Suppressor macrophage treated with lipopolysaccharide for 1 hour (primary cell): ENCODE results near the gene FGF11.

Experiments
- DNase-seq, 3 donors: peaks; one replicate each; pipeline ENCODE4 v3.0.0-alpha.2; 2020 to 2022

The FGF11 gene

DNA sequence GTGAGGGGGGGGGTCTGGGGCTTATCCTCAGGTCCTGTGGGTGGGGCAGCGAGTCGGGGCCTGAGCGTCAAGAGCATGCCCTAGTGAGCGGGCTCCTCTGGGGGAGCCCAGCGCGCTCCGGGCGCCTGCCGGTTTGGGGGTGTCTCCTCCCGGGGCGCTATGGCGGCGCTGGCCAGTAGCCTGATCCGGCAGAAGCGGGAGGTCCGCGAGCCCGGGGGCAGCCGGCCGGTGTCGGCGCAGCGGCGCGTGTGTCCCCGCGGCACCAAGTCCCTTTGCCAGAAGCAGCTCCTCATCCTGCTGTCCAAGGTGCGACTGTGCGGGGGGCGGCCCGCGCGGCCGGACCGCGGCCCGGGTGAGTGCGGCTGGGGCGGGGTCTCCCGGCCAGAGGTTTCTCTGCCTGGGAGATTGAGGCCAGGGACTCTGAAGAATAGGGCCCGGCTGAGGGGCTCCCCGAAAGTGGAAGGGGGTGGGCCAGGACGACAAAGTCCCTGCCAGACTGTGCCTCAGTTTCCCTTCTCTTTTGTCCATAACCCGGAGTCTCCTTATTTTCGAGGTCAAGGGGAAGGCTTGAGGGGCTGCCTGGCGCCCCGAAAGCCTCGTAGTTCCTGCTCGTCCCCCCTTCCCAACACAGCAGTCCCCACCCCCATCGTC is at the start of gene FGF11:
FGF11 (plus strand) TSS at position 51 of the 651 bp plus-strand sequence; CDS start at position 160, 109 bp downstream.
- no peak for DNase-seq

DNA sequence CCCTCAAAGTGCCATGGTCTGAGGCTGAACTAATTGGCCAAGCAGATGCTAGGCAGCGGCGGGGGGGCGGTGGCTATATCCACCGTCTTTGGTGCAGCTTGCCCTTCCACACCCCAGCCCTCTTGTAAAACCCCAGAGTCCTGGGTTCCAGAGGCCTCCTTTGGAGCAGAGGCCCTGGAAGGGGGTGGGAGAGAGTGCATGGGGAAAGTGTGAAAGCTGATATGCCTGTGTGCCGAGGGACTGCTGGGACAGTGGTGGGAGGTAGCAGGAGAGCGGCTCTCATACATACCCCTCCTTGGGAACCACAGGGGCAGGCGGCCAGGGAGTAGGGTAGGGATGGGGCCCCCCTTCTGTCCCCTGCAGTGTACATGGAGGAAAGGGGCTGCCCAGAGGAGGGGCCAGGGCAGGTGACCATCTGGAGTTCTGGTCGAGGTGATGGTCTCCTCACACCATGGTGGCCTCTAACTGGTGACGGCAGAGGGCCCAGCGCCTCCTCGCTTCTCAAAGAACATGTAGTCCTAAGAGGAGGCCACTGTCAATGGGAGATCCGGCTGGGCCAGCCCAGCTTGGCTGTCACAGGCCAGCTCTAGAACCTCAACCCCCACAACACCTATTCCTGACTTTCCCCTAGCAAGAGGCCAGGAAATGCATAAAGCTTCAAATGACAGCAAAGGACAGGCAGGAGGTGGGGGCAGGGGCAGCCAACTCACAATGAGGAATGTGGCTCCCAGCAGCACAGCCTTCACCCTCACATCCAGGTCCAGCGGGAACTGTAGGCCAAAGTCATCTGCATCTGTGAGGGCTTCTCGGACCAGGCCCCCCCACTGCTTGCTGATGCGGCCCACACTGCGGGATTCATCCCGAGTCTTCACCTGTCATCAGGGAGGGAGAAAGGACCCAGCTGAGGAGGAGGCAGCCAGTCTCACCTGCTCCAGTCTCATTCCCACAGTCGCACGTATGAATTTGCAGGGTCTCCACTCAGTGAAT is 49.1 kb upstream of the FGF11 start:
- DNase-seq = no peak

- DNase-seq = no peak
Observed at GRCh38 chr17:7391307-7391706, 48.0 kb upstream of the FGF11 start.

DNA sequence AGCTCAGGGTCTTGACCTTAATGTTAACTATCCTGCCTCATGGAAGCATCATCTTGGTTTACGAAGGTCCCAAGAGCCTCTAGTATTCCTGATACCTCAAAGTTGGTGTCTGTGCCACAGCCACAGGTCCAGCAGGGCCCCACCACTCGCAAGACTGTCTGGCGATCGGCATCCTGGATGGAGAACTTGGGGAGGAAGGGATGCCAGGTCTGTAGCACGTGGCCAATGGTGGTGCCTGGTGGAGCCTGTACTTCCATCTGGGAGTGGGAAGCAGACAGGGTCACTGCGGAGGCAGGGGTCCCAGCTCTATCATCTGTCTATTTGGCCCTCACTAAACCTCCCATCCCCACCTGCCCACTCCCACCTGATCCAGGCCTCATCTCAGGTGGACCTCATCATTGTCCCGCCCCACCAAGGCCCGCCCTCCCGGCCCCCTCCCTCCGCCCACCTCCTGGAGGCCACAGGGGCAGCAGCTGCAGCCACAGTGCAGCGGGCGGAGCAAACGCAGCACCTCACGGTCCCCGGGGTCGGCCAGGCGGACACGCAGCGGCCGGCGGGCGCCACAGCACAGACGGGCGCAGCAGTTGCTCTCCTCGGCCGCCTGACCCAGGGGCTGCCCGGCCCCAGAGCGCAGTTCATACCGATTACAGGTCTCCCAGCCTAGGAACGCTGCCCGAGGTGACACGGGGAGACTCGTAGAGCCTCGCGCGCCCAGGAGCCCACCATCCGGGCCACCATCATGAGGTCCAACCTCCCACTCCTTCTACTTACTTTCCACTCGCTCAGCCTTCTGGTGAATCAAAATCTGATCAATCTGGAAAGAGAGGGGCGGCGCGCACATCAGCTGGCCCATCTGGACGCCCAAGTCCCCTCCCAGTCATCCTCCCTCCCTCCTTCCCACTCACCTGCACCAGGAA is 46.4 kb upstream of the FGF11 start:
- no peak for DNase-seq

DNA sequence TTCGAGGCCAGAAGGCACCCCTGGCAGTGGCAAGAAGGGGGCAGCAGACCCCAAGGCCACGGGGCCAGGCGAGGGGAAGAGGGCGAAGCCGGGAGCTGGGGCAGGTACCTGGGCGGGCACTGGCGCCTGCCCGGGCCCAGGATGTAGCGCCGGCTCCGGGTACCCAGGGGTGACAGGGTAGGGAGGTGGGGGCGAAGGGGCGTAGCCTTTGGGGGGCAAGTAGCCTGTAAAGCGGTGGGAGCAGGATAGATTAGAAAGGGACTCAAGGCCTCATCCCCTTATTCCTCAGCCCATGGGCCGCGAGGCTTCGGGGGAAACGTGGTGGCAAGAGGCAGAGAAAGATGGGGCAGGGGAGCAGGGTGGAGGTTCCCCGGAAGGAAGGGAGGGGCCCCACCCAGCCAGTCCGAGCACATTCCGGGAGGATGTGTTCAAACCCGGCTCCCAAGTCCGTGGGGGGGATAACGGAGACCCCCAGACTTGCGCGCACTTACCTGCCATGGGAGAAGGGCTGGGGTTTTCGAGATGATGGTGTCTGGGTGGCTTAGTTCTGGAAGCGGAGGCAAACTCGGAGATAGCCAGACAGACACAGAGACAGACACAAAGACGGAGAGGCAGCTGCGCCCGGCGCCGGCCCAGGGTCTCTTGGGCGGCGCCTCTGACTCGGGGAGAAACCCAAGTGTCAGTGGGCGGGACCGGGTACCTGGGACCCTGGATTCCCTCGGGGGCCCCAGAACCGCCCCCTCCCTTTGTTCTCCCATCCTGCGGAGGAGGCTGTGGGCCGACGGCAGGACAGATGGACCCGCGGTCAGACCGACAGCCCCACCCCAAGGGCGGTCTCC is 45.5 kb upstream of the FGF11 start:
- DNase-seq = peak in 2 of 3 donors; percentile 22 to 33

- DNase-seq = peak; percentile 83 to 94 (median 88)
Observed at GRCh38 chr17:7394452-7395191, 44.7 kb upstream of the FGF11 start, which contains the start of gene PLSCR3. TSS of gene PLSCR3 (minus strand) at chr17:7394525. CDS start at chr17:7394110, 415 bp downstream.

DNA sequence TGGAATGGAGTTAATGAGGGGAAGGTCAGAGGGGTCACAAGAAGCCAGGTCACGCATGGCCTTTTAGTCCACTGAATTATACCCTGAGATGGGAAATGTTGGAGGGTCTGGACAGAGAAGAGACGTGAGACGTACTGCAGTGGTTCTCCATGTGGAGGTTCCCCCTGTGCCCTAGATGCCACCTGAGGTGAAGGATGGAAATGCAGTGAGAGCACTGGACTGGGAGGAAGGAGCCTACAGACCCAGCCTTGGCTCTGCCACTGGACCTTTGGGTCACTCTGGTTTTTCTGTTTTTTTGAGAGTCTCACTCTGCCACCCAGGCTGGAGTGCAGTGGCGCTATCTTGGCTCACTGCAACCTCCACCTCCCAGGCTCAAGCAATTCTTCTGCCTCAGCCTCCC is 43.2 kb upstream of the FGF11 start:
- no peak for DNase-seq

GRCh38 chr17:7398612-7399011 is 40.7 kb upstream of the FGF11 start:
- no peak for DNase-seq

DNA sequence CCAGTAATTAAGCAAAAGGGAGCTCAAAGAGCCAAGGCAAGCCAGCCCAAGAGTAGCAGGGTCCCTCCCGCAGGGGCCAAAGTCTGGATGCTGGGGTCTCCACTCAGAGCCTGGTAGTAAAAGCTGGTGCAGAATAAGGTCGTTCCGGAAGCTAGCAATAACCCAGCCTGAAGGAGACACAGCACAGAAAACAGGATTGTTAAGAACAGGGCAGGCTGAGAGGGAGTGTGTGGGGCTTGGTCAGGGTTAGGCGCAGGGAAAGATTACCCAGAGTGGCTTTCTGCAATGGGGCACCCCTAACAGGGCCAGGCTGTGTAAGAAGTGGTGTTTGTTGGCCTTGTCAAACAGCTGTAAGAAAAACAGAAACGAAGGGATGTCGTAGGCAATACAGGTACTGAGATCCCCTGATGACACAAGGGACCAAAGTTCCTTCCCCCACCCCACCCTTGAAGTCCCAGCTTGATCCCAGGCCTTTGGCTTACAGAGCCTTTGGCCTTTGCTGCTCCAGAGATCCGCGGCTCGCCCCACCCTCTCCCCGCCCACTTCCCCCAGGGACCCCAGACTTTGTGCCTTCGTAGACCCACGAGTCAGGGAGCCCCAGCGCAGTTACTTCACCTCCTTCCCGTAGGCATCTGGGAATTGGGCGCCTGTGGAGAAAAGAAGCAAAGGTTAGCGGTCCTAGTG is 36.1 kb upstream of the FGF11 start:
- DNase-seq = no peak

DNA sequence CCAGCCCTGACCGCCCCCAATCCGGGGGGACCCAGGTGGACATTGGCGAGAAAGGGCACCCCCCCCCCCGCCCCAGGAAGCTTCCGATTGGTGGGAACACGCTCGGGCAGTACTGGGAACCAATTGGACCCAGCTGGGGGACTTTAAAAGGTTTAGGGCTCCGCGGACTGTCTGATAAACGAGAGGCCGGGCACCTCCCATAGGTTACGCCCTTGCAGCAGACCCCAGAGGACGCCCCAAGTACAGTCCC is 35.7 kb upstream of the FGF11 start:
- DNase-seq = no peak

DNA sequence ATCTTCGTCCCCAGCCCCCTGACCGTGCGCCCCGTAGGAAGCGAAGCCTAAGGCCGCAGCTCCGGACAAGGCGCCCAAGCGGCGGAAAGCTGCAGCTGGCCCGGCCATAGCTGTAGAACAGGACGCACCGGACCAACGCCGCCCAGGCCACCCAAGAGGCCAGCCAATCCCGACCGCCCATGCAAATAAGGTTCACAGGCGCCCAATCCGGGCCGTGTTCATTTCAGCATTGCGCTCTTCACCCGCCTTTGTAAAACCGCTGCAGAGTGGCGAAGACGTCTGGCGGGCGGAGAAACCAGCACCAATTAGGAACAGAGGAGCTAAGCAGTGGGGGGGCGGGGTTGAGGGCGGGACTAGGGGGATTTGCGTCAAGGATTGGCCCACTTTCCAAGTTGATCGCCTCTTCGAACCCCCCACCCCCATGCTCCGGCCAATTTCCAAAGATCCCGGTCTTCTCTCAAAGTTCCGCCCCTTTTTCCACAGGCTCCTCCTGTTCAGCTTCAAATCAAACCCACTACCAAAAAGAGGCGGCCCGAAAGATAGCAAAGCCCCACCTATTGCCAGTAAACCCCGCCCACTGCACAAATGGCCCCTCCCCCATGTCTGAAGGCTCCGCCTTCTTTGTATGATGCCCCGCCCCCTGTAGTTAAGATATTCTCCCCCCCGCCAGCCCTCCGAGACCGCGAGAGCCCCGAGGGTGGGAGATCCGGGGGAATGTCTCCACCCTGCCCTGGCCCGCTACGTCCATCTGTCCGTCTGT is 35.2 kb upstream of the FGF11 start, which contains the start of gene TMEM256:
TMEM256 (minus strand) TSS at position 121 of the 760 bp plus-strand sequence; CDS start at position 108, 13 bp downstream.
- peak; percentile 99 to 100 (median 99) for DNase-seq

- DNase-seq = peak; percentile 26 to 66 (median 55)
Observed at GRCh38 chr17:7404737-7405349, 34.5 kb upstream of the FGF11 start.

DNA sequence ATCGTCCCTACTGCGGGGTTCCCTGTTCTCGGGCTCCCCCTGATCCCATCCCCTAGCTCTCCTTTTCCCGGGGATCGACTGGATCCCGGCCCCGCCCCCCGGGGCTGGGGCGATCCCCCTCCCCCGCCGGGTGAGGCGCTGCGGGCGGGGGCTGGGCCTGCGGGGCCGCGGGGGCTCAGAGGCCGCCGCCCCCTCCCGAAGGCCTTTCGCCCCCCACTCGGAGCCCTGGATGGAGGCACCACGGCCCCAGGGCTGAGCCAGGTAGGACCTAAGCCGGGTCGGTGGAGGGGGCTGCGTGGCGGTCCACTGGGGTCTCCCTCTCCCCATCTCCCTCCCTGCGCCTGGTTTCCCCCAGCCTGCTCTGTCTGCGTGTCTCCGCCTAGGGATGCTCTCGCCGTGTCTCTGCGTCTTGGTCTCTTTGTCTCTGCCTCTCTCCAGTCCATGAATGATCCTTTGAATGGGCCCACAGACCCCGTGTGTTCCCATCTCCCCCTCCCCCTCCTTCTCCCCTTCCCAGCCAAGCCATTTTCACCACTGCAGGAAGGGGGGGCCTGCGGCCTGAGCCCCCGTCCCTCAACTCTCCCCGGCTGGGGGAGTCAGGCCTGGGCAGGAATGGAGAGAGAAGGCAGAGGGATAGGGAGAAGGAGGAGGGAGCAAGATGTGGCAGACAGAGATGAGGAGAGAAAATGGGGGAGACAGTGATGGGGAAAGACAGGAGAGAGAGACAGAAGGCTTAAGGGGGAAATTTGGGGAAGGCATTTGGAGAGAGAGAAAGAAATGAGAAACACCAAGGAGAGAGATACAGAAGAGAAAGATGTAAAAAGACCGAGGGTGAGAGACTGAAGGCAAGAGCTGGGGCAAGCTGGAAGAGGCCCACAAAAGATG is 33.7 kb upstream of the FGF11 start:
- no peak for DNase-seq

DNA sequence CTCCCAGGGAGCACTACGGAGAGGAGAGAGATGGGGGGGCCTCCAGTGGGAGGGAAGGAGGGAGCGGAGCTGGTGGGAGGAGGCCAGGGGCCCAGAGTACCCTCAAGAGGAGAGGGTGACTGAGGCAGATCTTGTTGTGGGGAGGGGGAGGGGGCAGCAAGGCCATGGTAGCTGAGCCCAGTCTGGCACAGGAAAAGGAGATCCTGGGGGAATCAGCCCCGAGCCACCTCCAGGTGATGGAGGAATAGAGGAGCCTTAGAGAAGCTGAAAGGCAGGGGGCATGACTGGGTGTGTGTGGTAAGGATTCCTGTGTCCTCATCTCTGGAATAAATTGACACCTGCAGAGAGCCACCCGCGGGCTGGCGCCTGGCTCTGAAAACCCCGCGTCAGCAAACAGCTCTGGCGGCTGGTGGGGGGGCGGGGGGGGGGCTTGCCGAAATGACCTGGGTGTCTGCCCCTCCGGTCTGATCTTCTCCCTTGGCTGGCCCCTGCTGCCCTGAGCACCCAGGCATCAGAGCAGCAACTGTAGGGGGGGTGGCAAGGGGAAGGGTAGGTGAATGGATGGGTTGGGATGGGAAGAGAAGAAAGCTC is 33.0 kb upstream of the FGF11 start:
- no peak for DNase-seq

DNA sequence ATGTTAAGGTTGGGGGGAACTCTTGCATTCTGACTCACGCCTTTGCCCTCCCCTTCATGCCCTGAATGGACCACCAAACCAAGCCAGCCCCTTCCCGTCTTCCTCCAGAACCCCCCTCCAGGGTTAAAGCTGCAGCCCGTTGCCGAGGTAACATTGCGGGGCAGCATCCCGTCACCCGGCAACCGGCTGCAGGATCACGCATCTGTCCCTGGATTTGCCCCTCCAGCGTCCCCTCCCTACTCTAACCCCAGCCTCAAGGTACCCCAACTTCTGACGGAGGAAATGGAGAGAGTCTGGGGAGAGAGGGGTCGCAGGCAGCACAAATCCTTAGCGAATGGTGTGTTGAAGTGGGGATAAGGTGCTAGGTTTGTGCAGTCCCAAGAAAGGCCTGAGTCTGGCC is 32.2 kb upstream of the FGF11 start:
- no peak for DNase-seq

DNA sequence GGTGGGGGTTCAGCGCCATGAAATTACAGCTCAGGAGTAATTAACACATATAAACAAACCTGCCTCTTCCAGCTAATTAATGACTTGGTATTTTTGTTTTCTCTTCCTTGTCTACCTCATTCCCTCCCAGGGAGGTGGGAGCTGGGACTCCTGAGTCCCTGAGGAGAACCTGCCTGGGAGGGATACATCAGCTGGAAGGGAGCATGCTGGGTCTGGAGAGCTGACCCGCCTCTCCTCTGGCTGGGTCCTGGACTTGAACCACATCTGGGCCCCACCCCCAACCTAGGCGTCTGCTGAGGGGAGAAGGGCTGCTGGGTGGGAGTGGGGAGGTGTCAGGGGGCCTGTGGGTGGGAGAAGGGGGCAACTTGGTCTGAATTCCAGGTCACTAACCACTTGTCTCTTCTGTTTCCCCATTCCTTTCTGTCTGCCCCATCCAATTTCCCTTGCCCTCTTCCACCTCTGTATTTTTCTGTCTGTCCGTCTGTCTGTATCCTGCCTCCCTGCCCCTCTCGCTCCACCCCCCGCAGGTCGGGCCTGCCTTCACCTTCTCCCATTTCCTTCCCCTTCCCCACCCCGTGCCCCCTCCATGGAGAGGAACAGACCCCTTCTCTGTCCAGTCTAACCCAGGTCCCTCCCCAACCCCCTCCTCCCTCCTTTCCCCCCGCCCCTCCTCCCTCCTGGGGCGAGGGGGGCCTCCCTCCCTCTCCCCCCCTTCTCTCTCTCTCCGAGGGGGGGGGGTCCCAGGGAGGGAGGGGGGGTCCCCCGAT is 31.6 kb upstream of the FGF11 start, which contains the start of gene NLGN2:
NLGN2 (plus strand) TSS at position 361 of the 767 bp plus-strand sequence. CDS start 411 bp downstream, outside the sequence.
- no peak for DNase-seq

DNA sequence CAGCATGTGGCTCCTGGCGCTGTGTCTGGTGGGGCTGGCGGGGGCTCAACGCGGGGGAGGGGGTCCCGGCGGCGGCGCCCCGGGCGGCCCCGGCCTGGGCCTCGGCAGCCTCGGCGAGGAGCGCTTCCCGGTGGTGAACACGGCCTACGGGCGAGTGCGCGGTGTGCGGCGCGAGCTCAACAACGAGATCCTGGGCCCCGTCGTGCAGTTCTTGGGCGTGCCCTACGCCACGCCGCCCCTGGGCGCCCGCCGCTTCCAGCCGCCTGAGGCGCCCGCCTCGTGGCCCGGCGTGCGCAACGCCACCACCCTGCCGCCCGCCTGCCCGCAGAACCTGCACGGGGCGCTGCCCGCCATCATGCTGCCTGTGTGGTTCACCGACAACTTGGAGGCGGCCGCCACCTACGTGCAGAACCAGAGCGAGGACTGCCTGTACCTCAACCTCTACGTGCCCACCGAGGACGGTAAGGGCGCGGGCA is 31.0 kb upstream of the FGF11 start:
- peak in 2 of 3 donors; percentile 33 to 40 for DNase-seq
